Gastroesophageal sphincter (tissue), 4 donors: Measurements from ENCODE around the gene PRKG1. TPM values are rescaled to one million over a fixed set of nuclear protein-coding genes. Genes with fewer than 3 reads are reported as not detected.
"Not testable (repeated sequence)": the region's sequence is repeated elsewhere in the genome, so short reads cannot be mapped to it uniquely, and the experiment has no call there.

Experiments
- ATAC-seq: fragments of 150-250 bp; one replicate; pipeline ENCODE4 v1.9.1; 2016; ENCODE audit warnings: mild to moderate bottlenecking, moderate library complexity
- H3K27ac ChIP-seq, 4 donors: fragments of 200-600 bp; sonication (generic) in 3 of 4; 1 replicate in 3 of 4; 2 replicates in 1 of 4; pipeline ENCODE4 v1.5.1; 2016 to 2019
- H3K27me3 ChIP-seq: fragments of 200-600 bp; sonication (generic); one replicate; pipeline ENCODE4 v1.5.1; 2019
- H3K36me3 ChIP-seq, 2 donors: fragments of 200-600 bp; sonication (generic); one replicate each; pipeline ENCODE4 v1.5.1; 2019; ENCODE audit warnings: control low read depth in 1 of 2
- H3K4me1 ChIP-seq, 3 donors: fragments of 200-600 bp; sonication (generic); 1 replicate in 2 of 3; 2 replicates in 1 of 3; pipeline ENCODE4 v1.5.1; 2016 to 2019; ENCODE audit warnings: control low read depth in 2 of 3
- H3K4me3 ChIP-seq, 2 donors: fragments of 200-600 bp; sonication (generic); one replicate each; pipeline ENCODE4 v1.5.1; 2019; ENCODE audit warnings: mild to moderate bottlenecking in 1 of 2, moderate library complexity in 1 of 2
- H3K9me3 ChIP-seq, 3 donors: fragments of 200-600 bp; sonication (generic); one replicate each; pipeline ENCODE4 v1.5.1; 2017 to 2019; ENCODE audit warnings: control low read depth in 2 of 3
- EP300 ChIP-seq: sonication (generic); formaldehyde crosslinking; IDR thresholded peaks from one replicate; pipeline ENCODE4 v1.6.1; 2017; ENCODE audit warnings: antibody characterized with exemption, mild to moderate bottlenecking
- POLR2A ChIP-seq, 2 donors: fragments of 450-650 bp; IDR thresholded peaks; one replicate each; pipeline ENCODE4 v1.6.1; 2017; ENCODE audit warnings: antibody characterized with exemption in 2 of 2, mild to moderate bottlenecking in 2 of 2, moderate library complexity in 1 of 2
- POLR2AphosphoS5 ChIP-seq: sonication (generic); formaldehyde crosslinking; IDR thresholded peaks from one replicate; pipeline ENCODE4 v1.6.1; 2017; ENCODE audit warnings: antibody characterized with exemption
- WGBS, 2 donors: methylation state at CpG; one replicate each; pipeline ENCODE4 v1.1.5; 2018; ENCODE audit warnings: low coverage in 1 of 2; 5-methylcytosine and 5-hydroxymethylcytosine counted together
- total RNA-seq, 4 donors: library from RNA; depleted of rRNA; stranded (reverse); fragments of >200 nt; gene quantifications; one replicate each; pipeline ENCODE4 v1.1.0, GENCODE V29; 2016
- TF ChIP-seq, protein P1 (sequence below), 4 experiments: fragments of 200-600 bp in 2 of 4; fragments of 450-650 bp in 2 of 4; sonication (generic) in 1 of 4; IDR thresholded peaks; one replicate each; pipeline ENCODE4 v1.5.1; 2017 to 2019; ENCODE audit warnings: antibody characterized with exemption in 4 of 4, mild to moderate bottlenecking in 2 of 4, moderate library complexity in 2 of 4

PRKG1 gene
- total RNA-seq, 4 donors from 2014 or later, result 27.5 to 73.2 (median 39.2) TPM

DNA sequence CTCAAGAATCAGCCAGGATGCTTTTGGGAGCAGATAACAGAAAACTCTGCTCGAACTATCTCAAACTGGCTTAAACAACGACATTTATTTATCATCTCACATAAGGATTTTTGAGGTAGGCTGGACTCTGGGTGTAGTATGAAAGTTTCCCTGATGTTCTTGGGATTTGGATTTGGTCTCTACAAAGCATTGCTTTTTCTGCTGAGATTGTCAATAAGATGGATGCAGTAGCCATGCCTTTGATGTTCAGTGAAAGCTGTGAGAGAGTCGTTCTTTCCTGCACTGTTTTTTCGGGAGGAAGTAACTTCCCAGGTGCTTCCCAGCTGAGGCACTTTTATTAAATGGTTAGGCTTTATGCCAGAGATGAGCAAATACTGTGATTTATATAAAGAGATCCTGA lies 181.1 kb downstream of the PRKG1 start:
- H3K27ac ChIP-seq, result no peak overlapping the region
- no peak overlapping the region for H3K4me3 ChIP-seq
- ATAC-seq, result no peak
- H3K4me1 ChIP-seq, result peaks cover 0 to 14% (median 0%) of the 10 kb centered on the region in 3 donors
- no peaks in the 10 kb centered on the region for H3K9me3 ChIP-seq
- H3K27me3 ChIP-seq, result no peaks in the 10 kb centered on the region
- WGBS, 2 donors, result 40 to 82% methylated on average over 1 to 4 of the region's 4 CpGs
- H3K36me3 ChIP-seq, result no peaks in the 10 kb centered on the region
- no peak for TF ChIP-seq POLR2A (IDR thresholded peaks at IDR 0.05)
- TF ChIP-seq, protein P1, sequence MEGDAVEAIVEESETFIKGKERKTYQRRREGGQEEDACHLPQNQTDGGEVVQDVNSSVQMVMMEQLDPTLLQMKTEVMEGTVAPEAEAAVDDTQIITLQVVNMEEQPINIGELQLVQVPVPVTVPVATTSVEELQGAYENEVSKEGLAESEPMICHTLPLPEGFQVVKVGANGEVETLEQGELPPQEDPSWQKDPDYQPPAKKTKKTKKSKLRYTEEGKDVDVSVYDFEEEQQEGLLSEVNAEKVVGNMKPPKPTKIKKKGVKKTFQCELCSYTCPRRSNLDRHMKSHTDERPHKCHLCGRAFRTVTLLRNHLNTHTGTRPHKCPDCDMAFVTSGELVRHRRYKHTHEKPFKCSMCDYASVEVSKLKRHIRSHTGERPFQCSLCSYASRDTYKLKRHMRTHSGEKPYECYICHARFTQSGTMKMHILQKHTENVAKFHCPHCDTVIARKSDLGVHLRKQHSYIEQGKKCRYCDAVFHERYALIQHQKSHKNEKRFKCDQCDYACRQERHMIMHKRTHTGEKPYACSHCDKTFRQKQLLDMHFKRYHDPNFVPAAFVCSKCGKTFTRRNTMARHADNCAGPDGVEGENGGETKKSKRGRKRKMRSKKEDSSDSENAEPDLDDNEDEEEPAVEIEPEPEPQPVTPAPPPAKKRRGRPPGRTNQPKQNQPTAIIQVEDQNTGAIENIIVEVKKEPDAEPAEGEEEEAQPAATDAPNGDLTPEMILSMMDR (IDR thresholded peaks at IDR 0.05), result no peak
- no peak for TF ChIP-seq POLR2AphosphoS5
- no peak for TF ChIP-seq EP300

- no peak overlapping the region for H3K27ac ChIP-seq
- WGBS, 2 donors, result 73 to 82% methylated on average over 7 of the region's 7 CpGs
These were observed 183.4 kb downstream of the PRKG1 start for GRCh38 chr10:51257511-51258248.

GRCh38 chr10:51260376-51260775 lies 186.1 kb downstream of the PRKG1 start:
- TF ChIP-seq POLR2AphosphoS5, result no peak
- TF ChIP-seq, protein P1 (IDR thresholded peaks at IDR 0.05), result no peak
- TF ChIP-seq POLR2A (IDR thresholded peaks at IDR 0.05), result no peak
- no peak for TF ChIP-seq EP300
- H3K27me3 ChIP-seq, result no peaks in the 10 kb centered on the region
- H3K4me3 ChIP-seq, result no peak overlapping the region
- peaks cover 0 to 5% (median 0%) of the 10 kb centered on the region in 3 donors for H3K4me1 ChIP-seq
- WGBS, 2 donors, result 97 to 100% methylated on average over 2 of the region's 2 CpGs
- H3K27ac ChIP-seq, result no peak overlapping the region
- no peaks in the 10 kb centered on the region for H3K36me3 ChIP-seq
- ATAC-seq, result no peak
- H3K9me3 ChIP-seq, result no peaks in the 10 kb centered on the region

More at GRCh38 chr10:51257511-51258248, 183.4 kb downstream of the PRKG1 start:
- Histone ChIP-seq H3K27me3 (no peaks in the 10 kb centered on the region), H3K4me3 (no peak overlapping the region), H3K36me3 (no peaks in the 10 kb centered on the region), H3K4me1 (peaks cover 0 to 5% (median 0%) of the 10 kb centered on the region in 3 donors), H3K9me3 (no peaks in the 10 kb centered on the region)
- no peak for ATAC-seq
- TF ChIP-seq, protein P1 (IDR thresholded peaks at IDR 0.05), result no peak
- TF ChIP-seq POLR2AphosphoS5 (no peak), POLR2A (IDR thresholded peaks at IDR 0.05) (no peak), EP300 (no peak)

GRCh38 chr10:51266496-51266895 lies 192.2 kb downstream of the PRKG1 start:
- no peaks in the 10 kb centered on the region for H3K36me3 ChIP-seq
- no peaks in the 10 kb centered on the region for H3K9me3 ChIP-seq
- no peaks in the 10 kb centered on the region for H3K4me1 ChIP-seq
- WGBS, 2 donors, result 81 to 91% methylated on average over 3 of the region's 3 CpGs
- no peaks in the 10 kb centered on the region for H3K27me3 ChIP-seq
- no peak overlapping the region for H3K4me3 ChIP-seq
- ATAC-seq, result no peak
- no peak for TF ChIP-seq POLR2AphosphoS5
- no peak for TF ChIP-seq POLR2A (IDR thresholded peaks at IDR 0.05)
- H3K27ac ChIP-seq, result no peak overlapping the region

DNA sequence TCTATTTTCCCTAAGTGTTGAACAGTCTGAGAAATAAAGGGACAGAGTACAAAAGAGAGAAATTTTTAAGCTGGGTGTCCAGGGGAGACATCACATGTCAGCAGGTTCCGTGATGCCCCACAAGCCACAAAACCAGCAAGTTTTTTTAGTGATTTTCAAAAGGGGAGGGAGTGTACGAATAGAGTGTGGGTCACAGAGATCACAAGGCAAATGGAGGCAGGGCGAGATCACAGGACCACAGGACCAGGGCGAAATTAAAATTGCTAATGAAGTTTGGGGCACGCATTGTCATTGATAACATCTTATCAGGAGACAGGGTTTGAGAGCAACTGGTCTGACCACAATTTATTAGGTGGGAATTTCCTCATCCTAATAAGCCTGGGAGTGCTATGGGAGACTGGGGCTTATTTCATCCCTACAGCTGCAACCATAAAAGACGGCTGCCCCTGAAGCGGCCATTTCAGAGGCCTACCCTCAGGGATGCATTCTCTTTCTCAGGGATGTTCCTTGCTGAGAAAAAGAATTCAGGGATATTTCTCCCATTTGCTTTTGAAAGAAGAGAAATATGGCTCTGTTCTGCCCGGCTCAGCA lies 193.8 kb downstream of the PRKG1 start:
- H3K36me3 ChIP-seq, H3K4me3 ChIP-seq, H3K27me3 ChIP-seq, H3K27ac ChIP-seq, H3K9me3 ChIP-seq, ATAC-seq, H3K4me1 ChIP-seq: not testable (repeated sequence)
- WGBS, 2 donors, result 87 to 89% methylated on average over 4 to 8 of the region's 8 CpGs

DNA sequence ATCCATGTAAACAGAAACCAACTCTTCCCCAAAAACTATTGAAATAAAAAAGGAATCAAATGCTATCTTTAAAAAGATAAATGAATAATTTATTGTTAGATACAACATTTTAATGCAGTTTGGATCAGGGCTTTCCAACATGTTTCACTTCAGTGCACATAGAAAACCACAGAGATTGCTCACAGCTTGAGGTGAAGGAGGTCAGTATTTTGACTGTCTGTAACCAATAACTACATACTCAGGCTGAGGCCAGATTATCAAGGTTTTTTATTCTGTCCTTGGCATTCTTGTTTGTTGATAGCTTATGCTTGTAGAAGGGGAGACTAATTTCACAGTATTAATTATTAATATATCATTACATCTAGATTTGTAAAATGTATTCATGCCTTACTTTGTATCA lies 195.5 kb downstream of the PRKG1 start:
- no peak for ATAC-seq
- no peaks in the 10 kb centered on the region for H3K27me3 ChIP-seq
- H3K4me1 ChIP-seq, result peaks cover 0 to 16% (median 0%) of the 10 kb centered on the region in 3 donors
- H3K4me3 ChIP-seq, result no peak overlapping the region
- TF ChIP-seq POLR2AphosphoS5, result no peak
- no peak for TF ChIP-seq POLR2A (IDR thresholded peaks at IDR 0.05)
- TF ChIP-seq, protein P1 (IDR thresholded peaks at IDR 0.05), result no peak
- TF ChIP-seq EP300, result no peak
- H3K9me3 ChIP-seq, result no peaks in the 10 kb centered on the region
- no peak overlapping the region for H3K27ac ChIP-seq
- H3K36me3 ChIP-seq, result no peaks in the 10 kb centered on the region
